Type B pancreatic cell (in vitro differentiated cells): ENCODE measurements around the gene CHCHD1. TPM values are rescaled to one million over a fixed set of nuclear protein-coding genes. Genes with fewer than 3 reads are reported as not detected.

Experiments used
- DNase-seq: peaks from one replicate; pipeline ENCODE4 v3.0.0; 2021; ENCODE audit warnings: mixed read lengths; ENCODE audit not compliant: unreplicated experiment; ENCODE audit errors: extremely low spot score
- H3K27ac Mint-ChIP-seq: 2 replicates; pipeline ENCODE4 v1.8.0; 2021; ENCODE audit warnings: mild to moderate bottlenecking, mixed read lengths
- H3K27me3 Mint-ChIP-seq: 2 replicates; pipeline ENCODE4 v1.8.0; 2021; ENCODE audit warnings: mixed read lengths
- H3K36me3 Mint-ChIP-seq: 2 replicates; pipeline ENCODE4 v1.8.0; 2021; ENCODE audit warnings: mixed read lengths
- H3K4me1 Mint-ChIP-seq: one replicate; pipeline ENCODE4 v1.8.0; 2021; ENCODE audit warnings: mixed read lengths; ENCODE audit not compliant: unreplicated experiment
- H3K4me3 Mint-ChIP-seq: 2 replicates; pipeline ENCODE4 v1.8.0; 2021; ENCODE audit warnings: mild to moderate bottlenecking, mixed read lengths
- H3K9me3 Mint-ChIP-seq: 2 replicates; pipeline ENCODE4 v1.8.0; 2021; ENCODE audit warnings: mixed read lengths
- total RNA-seq: library from RNA; stranded (reverse); gene quantifications from 2 replicates; pipeline ENCODE4 v1.2.1, GENCODE V29; 2021; ENCODE audit warnings: low replicate concordance
- TF ChIP-seq, protein P1 (sequence below): fragments of 200-600 bp; sonication (generic); conservative IDR thresholded peaks from 2 replicates; pipeline ENCODE4 v1.5.0; 2021; ENCODE audit warnings: antibody characterized with exemption, mild to moderate bottlenecking

CHCHD1 gene
- total RNA-seq, 1 donor from 2014 or later, result 32.6 TPM

DNA sequence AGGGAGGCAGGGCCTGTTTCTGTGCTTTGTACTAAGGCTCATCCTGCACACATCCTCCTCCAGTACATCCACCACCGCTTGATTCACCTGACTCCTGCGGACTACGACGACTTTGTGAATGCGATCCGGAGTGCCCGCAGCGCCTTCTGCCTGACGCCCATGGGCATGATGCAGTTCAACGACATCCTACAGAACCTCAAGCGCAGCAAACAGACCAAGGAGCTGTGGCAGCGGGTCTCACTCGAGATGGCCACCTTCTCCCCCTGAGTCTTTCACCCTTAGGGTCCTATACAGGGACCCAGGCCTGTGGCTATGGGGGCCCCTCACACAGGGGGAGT is 19.4 kb downstream of the CHCHD1 start:
- DNase-seq, result no peak
- Mint-ChIP-seq H3K4me3 (no peak overlapping the region), H3K27ac (no peak overlapping the region), H3K36me3 (peaks cover 20% of the 10 kb centered on the region), H3K27me3 (no peaks in the 10 kb centered on the region), H3K4me1 (no peaks in the 10 kb centered on the region), H3K9me3 (no peaks in the 10 kb centered on the region)
- TF ChIP-seq, protein P1, sequence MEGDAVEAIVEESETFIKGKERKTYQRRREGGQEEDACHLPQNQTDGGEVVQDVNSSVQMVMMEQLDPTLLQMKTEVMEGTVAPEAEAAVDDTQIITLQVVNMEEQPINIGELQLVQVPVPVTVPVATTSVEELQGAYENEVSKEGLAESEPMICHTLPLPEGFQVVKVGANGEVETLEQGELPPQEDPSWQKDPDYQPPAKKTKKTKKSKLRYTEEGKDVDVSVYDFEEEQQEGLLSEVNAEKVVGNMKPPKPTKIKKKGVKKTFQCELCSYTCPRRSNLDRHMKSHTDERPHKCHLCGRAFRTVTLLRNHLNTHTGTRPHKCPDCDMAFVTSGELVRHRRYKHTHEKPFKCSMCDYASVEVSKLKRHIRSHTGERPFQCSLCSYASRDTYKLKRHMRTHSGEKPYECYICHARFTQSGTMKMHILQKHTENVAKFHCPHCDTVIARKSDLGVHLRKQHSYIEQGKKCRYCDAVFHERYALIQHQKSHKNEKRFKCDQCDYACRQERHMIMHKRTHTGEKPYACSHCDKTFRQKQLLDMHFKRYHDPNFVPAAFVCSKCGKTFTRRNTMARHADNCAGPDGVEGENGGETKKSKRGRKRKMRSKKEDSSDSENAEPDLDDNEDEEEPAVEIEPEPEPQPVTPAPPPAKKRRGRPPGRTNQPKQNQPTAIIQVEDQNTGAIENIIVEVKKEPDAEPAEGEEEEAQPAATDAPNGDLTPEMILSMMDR, result no peak

DNA sequence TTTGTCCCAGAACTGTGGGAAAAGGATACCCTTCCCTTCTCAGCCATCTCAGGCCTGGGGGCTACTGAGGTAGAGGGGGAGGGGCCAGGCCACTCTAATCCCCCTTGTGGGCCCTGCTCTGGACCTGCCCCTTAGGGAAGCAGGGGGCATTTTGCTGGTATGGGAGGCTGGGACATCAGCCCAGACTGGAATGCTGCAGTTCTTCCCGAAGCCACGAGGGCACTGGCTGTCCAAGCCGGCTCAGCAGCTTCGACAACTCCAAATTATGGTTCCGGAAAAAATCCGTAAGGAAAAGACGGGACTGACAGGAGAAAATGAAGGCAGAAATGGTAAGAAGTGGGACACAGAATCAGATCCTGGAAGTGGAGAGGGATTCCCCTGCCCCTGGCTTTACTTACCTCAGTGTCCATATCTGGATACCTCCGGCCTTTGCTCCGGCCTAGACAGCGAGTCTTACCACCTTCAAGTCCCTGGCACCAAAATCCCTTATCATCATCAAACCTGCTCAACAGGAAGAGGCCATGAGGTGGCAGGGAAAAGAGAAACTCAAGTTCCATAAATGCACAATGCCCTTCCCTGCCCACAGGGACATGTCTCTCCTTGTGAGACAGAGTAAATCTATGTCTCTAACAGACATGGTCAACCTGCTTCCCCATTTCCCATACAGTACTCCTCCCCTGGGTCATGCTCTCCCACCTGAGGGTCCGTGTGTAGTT is 20.6 kb downstream of the CHCHD1 start:
- H3K27ac Mint-ChIP-seq, result peak overlapping the region; percentile 24

DNA sequence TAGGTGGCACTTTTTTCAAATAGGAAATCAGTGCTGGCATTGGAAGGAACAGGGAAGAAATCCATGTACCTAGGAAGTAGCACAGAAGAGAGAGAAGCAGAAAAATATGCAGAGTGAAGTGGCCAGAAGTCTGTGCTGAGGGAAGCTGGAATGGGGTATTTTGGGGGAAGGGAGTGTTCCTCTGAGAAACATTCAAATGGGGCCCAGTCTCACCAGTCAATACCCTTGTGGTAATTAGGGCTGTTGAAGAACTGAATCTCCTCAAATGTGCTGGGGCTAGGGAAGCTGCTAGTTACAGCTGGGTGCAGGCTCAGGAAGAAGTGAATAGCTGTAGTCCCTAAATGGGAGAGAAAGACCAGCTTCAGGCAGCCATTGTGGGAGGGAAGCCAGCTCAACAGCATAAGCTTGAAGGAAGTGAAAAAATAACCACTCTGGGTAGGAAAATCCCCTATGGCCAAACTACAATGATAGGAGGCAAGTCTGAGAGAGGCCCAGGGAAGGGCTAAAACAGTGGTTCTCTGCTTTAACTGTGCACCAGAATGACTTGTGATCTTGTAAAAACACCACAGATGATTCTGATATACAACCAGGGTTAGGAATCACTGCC is 21.9 kb downstream of the CHCHD1 start:
- no peaks in the 10 kb centered on the region for H3K9me3 Mint-ChIP-seq
- H3K27me3 Mint-ChIP-seq, result no peaks in the 10 kb centered on the region
- peaks cover 22% of the 10 kb centered on the region for H3K36me3 Mint-ChIP-seq
- peak overlapping the region; percentile 50 for H3K27ac Mint-ChIP-seq
- peaks cover 6% of the 10 kb centered on the region for H3K4me1 Mint-ChIP-seq
- DNase-seq, result no peak
- no peak overlapping the region for H3K4me3 Mint-ChIP-seq
- TF ChIP-seq, protein P1, result no peak

More for the DNA sequence above, 20.6 kb downstream of the CHCHD1 start:
- Mint-ChIP-seq H3K27me3 (no peaks in the 10 kb centered on the region), H3K9me3 (no peaks in the 10 kb centered on the region), H3K4me3 (no peak overlapping the region), H3K4me1 (peaks cover 6% of the 10 kb centered on the region), H3K36me3 (peaks cover 25% of the 10 kb centered on the region)
- TF ChIP-seq, protein P1, result no peak
- DNase-seq, result no peak

DNA sequence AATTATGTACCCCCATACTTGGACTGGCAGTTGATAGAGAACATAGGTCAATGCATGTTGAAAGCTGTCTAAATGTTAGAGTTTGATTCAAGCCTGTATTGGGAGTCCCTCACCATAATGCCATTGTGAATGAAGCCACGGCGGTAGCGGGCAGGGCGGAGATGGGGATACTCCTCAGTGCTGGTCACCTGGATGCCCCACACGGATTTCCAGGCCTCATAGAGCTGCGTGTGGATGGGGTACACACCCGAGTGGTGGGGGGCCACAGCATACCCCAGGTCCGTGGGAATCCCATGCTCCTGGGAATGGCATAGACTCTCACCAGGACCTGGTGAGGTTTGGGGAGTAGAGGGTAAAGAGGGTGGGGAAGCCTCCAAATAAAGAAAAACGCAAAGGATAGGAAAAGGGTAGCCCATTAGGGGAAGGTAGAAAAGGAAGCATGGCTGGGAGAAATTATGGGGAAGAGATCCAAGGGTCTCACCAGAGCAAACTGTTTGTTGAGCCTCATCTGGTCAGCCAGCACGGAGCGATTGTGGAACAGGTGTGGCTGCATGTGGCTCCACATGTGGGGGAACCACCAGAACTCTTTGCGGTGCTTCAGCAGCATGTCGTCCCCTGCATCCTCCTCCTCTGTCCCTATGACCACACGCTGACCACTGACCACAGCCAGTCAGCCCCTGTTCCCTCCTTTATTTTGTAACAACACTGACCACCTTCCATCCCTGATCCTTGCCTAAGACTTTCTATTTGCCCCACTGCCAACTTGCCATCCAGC is 24.5 kb downstream of the CHCHD1 start:
- H3K27me3 Mint-ChIP-seq, result no peaks in the 10 kb centered on the region
- H3K27ac Mint-ChIP-seq, result peak overlapping the region; percentile 75
- no peaks in the 10 kb centered on the region for H3K9me3 Mint-ChIP-seq
- TF ChIP-seq, protein P1, result no peak
- peaks cover 11% of the 10 kb centered on the region for H3K4me1 Mint-ChIP-seq
- no peak for DNase-seq
- no peak overlapping the region for H3K4me3 Mint-ChIP-seq
- peaks cover 26% of the 10 kb centered on the region for H3K36me3 Mint-ChIP-seq

DNA sequence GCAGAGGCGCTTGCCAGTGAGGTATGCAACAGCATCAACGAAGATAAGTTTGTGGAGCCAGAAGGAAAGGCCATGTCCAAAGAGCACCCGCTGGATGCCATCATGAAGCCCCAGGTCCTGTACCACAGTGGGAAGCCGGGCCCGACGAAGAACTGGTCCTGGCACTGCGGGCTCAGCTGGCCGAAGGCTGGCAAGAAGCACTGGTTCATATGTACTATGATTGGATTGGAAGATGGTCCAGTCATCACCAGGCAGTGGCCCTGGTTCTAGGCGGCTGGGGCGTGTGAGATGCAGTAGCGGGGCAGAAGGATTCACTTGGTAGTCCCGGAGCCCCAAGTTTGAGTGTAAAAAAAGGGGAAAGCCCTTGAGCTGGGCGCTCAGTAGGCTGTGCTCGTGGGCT is 25.6 kb downstream of the CHCHD1 start:
- H3K4me1 Mint-ChIP-seq, result peaks cover 11% of the 10 kb centered on the region
- no peak overlapping the region for H3K4me3 Mint-ChIP-seq
- H3K27ac Mint-ChIP-seq, result peak overlapping the region; percentile 75

More for the DNA sequence above, 25.6 kb downstream of the CHCHD1 start:
- Mint-ChIP-seq H3K9me3 (no peaks in the 10 kb centered on the region), H3K36me3 (peaks cover 26% of the 10 kb centered on the region), H3K27me3 (no peaks in the 10 kb centered on the region)
- TF ChIP-seq, protein P1, result no peak
- DNase-seq, result no peak
